H4 (cell line): ENCODE data around the gene POGK. TPM values are rescaled to one million over a fixed set of nuclear protein-coding genes. Genes with fewer than 3 reads are reported as not detected.
"Not testable (repeated sequence)": the region's sequence is repeated elsewhere in the genome, so short reads cannot be mapped to it uniquely, and the experiment has no call there.

ENCODE experiments used
- DNase-seq: peaks from one replicate; pipeline ENCODE4 v3.0.0-alpha.2; 2015; ENCODE audit warnings: low spot score
- total RNA-seq: library from RNA; depleted of rRNA; stranded (reverse); fragments of >200 nt; shearing (Covaris generic); gene quantifications from 2 replicates; pipeline ENCODE4 v1.2.3, GENCODE V29; 2014

POGK gene
- total RNA-seq, 1 experiment from 2014 or later: 22.2 TPM

GRCh38 chr1:166857995-166858394, 18.7 kb downstream of the POGK start:
- no peak for DNase-seq

- no peak for DNase-seq
Measured at GRCh38 chr1:166858726-166859419, 19.6 kb downstream of the POGK start.

GRCh38 chr1:166859597-166859996, 20.3 kb downstream of the POGK start:
- no peak for DNase-seq

GRCh38 chr1:166865926-166866325, 26.7 kb downstream of the POGK start:
- no peak for DNase-seq

- DNase-seq: no peak
Measured at GRCh38 chr1:166868639-166869038, 29.4 kb downstream of the POGK start.

- no peak for DNase-seq
Measured at GRCh38 chr1:166869318-166870099, 30.2 kb downstream of the POGK start.

- DNase-seq: no peak
Measured at GRCh38 chr1:166870584-166870983, 31.3 kb downstream of the POGK start.

GRCh38 chr1:166874464-166874863, 35.2 kb downstream of the POGK start:
- no peak for DNase-seq

GRCh38 chr1:166875302-166875733, 36.0 kb downstream of the POGK start:
- DNase-seq: no peak

GRCh38 chr1:166875734-166876539, 36.7 kb downstream of the POGK start, which contains the start of gene TADA1:
Gene TADA1, minus strand, starts transcription at chr1:166876264. Its CDS starts 31 bp downstream, at chr1:166876233.
- peak; percentile 98 for DNase-seq

- no peak for DNase-seq
Measured at GRCh38 chr1:166876540-166876838, 37.2 kb downstream of the POGK start.

- not testable (repeated sequence) for DNase-seq
Measured at GRCh38 chr1:166878173-166878917, 39.1 kb downstream of the POGK start.

- DNase-seq: no peak
Measured at GRCh38 chr1:166882893-166883292, 43.6 kb downstream of the POGK start.

- no peak for DNase-seq
Measured at GRCh38 chr1:166884040-166884642, 44.9 kb downstream of the POGK start.

- no peak for DNase-seq
Measured at GRCh38 chr1:166884971-166885370, 45.7 kb downstream of the POGK start.

GRCh38 chr1:166888373-166889111, 49.3 kb downstream of the POGK start:
- no peak for DNase-seq

GRCh38 chr1:166889776-166890175, 50.5 kb downstream of the POGK start:
- no peak for DNase-seq

GRCh38 chr1:166895766-166896165, 56.5 kb downstream of the POGK start:
- no peak for DNase-seq

GRCh38 chr1:166899769-166900168, 60.5 kb downstream of the POGK start:
- no peak for DNase-seq

- DNase-seq: no peak
Measured at GRCh38 chr1:166900987-166901386, 61.7 kb downstream of the POGK start.

GRCh38 chr1:166902279-166902678, 63.0 kb downstream of the POGK start:
- DNase-seq: peak; percentile 71
